Transverse colon (tissue), 4 donors: ENCODE measurements around the gene NFKBIE.

ENCODE experiments used
- POLR2A ChIP-seq: fragments of 450-650 bp; IDR thresholded peaks from one replicate; pipeline ENCODE4 v1.6.1; 2016; ENCODE audit warnings: antibody characterized with exemption, mild to moderate bottlenecking, moderate library complexity
- POLR2AphosphoS5 ChIP-seq, 3 donors: sonication (generic); formaldehyde crosslinking; IDR thresholded peaks; one replicate each; pipeline ENCODE4 v1.6.1; 2016; ENCODE audit warnings: antibody characterized with exemption in 3 of 3
- TF ChIP-seq, protein P1 (sequence below), 5 experiments: fragments of 200-600 bp in 3 of 5; fragments of 450-650 bp in 2 of 5; sonication (generic) in 3 of 5; IDR thresholded peaks; 1 replicate in 2 of 5; 2 replicates in 3 of 5; pipeline ENCODE4 v1.5.1; 2016 to 2017; ENCODE audit warnings: antibody characterized with exemption in 5 of 5, inconsistent platforms in 3 of 5, mild to moderate bottlenecking in 2 of 5, moderate library complexity in 1 of 5

DNA sequence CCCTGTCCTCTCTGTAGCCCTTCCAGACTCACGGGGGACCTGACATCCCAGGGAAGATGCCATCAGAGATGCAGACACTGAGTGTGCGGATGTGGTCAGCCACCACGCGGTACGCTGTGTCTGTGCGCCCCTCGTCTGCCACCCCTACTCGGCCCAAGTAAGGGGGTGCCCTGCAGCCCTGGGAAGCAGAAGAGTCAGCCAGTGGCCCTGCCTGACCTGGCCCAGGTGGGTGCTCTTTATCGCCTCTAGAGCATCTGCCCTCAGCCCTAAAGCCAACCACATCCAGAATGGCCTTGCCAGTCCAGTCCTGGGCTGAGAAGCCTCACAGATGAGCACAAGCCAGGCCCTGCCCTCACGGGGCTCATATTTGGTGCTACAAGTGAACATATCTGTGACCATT lies 41.9 kb upstream of the NFKBIE start:
- TF ChIP-seq, protein P1, sequence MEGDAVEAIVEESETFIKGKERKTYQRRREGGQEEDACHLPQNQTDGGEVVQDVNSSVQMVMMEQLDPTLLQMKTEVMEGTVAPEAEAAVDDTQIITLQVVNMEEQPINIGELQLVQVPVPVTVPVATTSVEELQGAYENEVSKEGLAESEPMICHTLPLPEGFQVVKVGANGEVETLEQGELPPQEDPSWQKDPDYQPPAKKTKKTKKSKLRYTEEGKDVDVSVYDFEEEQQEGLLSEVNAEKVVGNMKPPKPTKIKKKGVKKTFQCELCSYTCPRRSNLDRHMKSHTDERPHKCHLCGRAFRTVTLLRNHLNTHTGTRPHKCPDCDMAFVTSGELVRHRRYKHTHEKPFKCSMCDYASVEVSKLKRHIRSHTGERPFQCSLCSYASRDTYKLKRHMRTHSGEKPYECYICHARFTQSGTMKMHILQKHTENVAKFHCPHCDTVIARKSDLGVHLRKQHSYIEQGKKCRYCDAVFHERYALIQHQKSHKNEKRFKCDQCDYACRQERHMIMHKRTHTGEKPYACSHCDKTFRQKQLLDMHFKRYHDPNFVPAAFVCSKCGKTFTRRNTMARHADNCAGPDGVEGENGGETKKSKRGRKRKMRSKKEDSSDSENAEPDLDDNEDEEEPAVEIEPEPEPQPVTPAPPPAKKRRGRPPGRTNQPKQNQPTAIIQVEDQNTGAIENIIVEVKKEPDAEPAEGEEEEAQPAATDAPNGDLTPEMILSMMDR (IDR thresholded peaks at IDR 0.05), result no peak
- TF ChIP-seq POLR2AphosphoS5 (IDR thresholded peaks at IDR 0.05), result no peak
- no peak for TF ChIP-seq POLR2A
